ENCODE data around the gene COL8A1. TPM values are rescaled to one million over a fixed set of nuclear protein-coding genes. Genes with fewer than 3 reads are reported as not detected.

COL8A1 gene
- total RNA-seq, 1 experiment from 2014 or later: 112 TPM

GRCh38 chr3:99626417-99626788 lies 12.0 kb upstream of the COL8A1 start:
- TF ChIP-seq CTCF (IDR thresholded peaks at IDR 0.05; ENCODE audit: unreplicated experiment): no peak
- Mint-ChIP-seq H3K36me3 (ENCODE audit: insufficient read depth, unreplicated experiment) (no peaks in the 10 kb centered on the region), H3K27ac (ENCODE audit: low read depth, unreplicated experiment) (no peak overlapping the region), H3K4me3 (ENCODE audit: unreplicated experiment) (no peak overlapping the region), H3K27me3 (ENCODE audit: insufficient read depth, unreplicated experiment) (no peaks in the 10 kb centered on the region), H3K4me1 (ENCODE audit: insufficient read depth, unreplicated experiment) (peaks cover 36% of the 10 kb centered on the region), H3K9me3 (ENCODE audit: unreplicated experiment) (no peaks in the 10 kb centered on the region)
- CTCF ChIA-PET: no interaction called here
- POLR2A ChIA-PET: no interaction called here
- no TSS peak for BruUV-seq (replicated peaks)
- intact Hi-C loops (cut with micrococcal nuclease): no loop called here
- no peak for DNase-seq (ENCODE audit: unreplicated experiment)

DNA sequence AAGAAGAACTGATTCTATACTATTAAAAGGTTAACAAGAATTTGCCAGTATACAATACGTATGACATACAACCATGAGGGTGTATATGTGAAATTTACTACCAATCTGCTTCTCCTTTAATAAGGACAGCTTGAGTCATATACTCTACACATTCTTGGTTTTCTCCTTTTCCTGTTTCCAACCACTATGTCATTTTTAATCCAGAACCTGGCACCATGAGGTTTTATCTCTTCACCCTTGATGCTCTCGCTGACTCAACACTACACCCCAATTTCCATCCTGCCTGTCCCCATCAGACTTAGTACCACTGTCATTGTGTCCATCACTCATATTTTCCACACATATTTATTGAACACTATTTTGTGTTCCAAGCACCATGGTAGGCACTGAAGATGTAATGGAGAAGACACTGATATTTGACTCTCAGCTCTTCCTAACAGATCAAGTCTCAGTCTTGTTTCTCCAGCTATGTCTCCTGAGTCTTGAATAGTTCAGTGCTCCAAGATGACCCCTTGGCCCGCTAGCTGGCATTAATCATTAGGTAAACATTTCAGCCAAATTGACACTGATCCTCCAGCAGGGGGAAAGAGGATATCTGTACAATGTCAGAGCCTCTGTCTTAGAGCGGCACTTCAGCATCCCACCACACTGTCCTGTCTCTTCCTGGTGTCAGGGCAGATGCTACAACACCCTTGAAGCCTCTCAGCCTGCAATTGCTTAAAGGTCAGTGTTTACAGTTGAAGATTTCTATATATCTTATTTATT lies 11.2 kb upstream of the COL8A1 start:
- peak; percentile 39 for DNase-seq (ENCODE audit: unreplicated experiment)
- H3K9me3 Mint-ChIP-seq (ENCODE audit: unreplicated experiment): no peaks in the 10 kb centered on the region
- no peaks in the 10 kb centered on the region for H3K27me3 Mint-ChIP-seq (ENCODE audit: insufficient read depth, unreplicated experiment)
- intact Hi-C loops (cut with micrococcal nuclease): no loop called here
- CTCF ChIA-PET: interaction anchor here (0.7 kb wide), 2 partner anchors 19 to 29 kb away, joined by 3 to 4 read pairs; no protein-coding TSS in a partner anchor
- POLR2A ChIA-PET: no interaction called here
- no peak overlapping the region for H3K27ac Mint-ChIP-seq (ENCODE audit: low read depth, unreplicated experiment)
- no TSS peak for BruUV-seq (replicated peaks)
- no peak for TF ChIP-seq CTCF (IDR thresholded peaks at IDR 0.05; ENCODE audit: unreplicated experiment)
- peaks cover 37% of the 10 kb centered on the region for H3K4me1 Mint-ChIP-seq (ENCODE audit: insufficient read depth, unreplicated experiment)
- no peak overlapping the region for H3K4me3 Mint-ChIP-seq (ENCODE audit: unreplicated experiment)
- no peaks in the 10 kb centered on the region for H3K36me3 Mint-ChIP-seq (ENCODE audit: insufficient read depth, unreplicated experiment)

- peak; percentile 56 for DNase-seq (ENCODE audit: unreplicated experiment)
- CTCF ChIA-PET: interaction anchor here (0.6 to 1.2 kb wide), 3 partner anchors 15 to 87 kb away, joined by 3 to 4 read pairs (median 3); no protein-coding TSS in a partner anchor
- Mint-ChIP-seq H3K27ac (ENCODE audit: low read depth, unreplicated experiment) (no peak overlapping the region), H3K4me3 (ENCODE audit: unreplicated experiment) (no peak overlapping the region), H3K36me3 (ENCODE audit: insufficient read depth, unreplicated experiment) (no peaks in the 10 kb centered on the region), H3K4me1 (ENCODE audit: insufficient read depth, unreplicated experiment) (peaks cover 56% of the 10 kb centered on the region), H3K9me3 (ENCODE audit: unreplicated experiment) (no peaks in the 10 kb centered on the region), H3K27me3 (ENCODE audit: insufficient read depth, unreplicated experiment) (no peaks in the 10 kb centered on the region)
- no peak for TF ChIP-seq CTCF (IDR thresholded peaks at IDR 0.05; ENCODE audit: unreplicated experiment)
- intact Hi-C loops (cut with micrococcal nuclease): no loop called here
- POLR2A ChIA-PET: interaction anchor here (0.9 kb wide), 1 partner anchor 11 kb away, joined by 3 read pairs; no protein-coding TSS in a partner anchor
- BruUV-seq (replicated peaks): no TSS peak
Observed at GRCh38 chr3:99630815-99631214, 7.6 kb upstream of the COL8A1 start.

GRCh38 chr3:99633887-99634558 lies 4.4 kb upstream of the COL8A1 start:
- Mint-ChIP-seq H3K4me1 (ENCODE audit: insufficient read depth, unreplicated experiment) (peaks cover 43% of the 10 kb centered on the region), H3K27me3 (ENCODE audit: insufficient read depth, unreplicated experiment) (no peaks in the 10 kb centered on the region), H3K4me3 (ENCODE audit: unreplicated experiment) (no peak overlapping the region), H3K27ac (ENCODE audit: low read depth, unreplicated experiment) (peak overlapping the region; percentile 33), H3K36me3 (ENCODE audit: insufficient read depth, unreplicated experiment) (no peaks in the 10 kb centered on the region), H3K9me3 (ENCODE audit: unreplicated experiment) (no peaks in the 10 kb centered on the region)
- BruUV-seq (replicated peaks): no TSS peak
- intact Hi-C loops (cut with micrococcal nuclease): loop anchor here (2.0 kb wide), 1 partner anchor 505 kb away; no protein-coding TSS in a partner anchor
- CTCF ChIA-PET: interaction anchor here (1.0 to 2.0 kb wide), 5 partner anchors 11 to 460 kb away, joined by 3 to 12 read pairs (median 3); no protein-coding TSS in a partner anchor
- peak; percentile 67 for DNase-seq (ENCODE audit: unreplicated experiment)
- POLR2A ChIA-PET: interaction anchor here (0.6 to 1.4 kb wide), 3 partner anchors 9 to 461 kb away, joined by 3 to 5 read pairs (median 4); no protein-coding TSS in a partner anchor
- no peak for TF ChIP-seq CTCF (IDR thresholded peaks at IDR 0.05; ENCODE audit: unreplicated experiment)
